Psoas muscle (tissue), 8 donors: ENCODE results near the gene BMP8A. TPM values are rescaled to one million over a fixed set of nuclear protein-coding genes. Genes with fewer than 3 reads are reported as not detected.

ENCODE experiments used
- ATAC-seq, 4 donors: fragments of 200-7000 bp; cut with Tn5 transposase; one replicate each; pipeline ENCODE4 v1.9.1; 2020; ENCODE audit warnings: moderate library complexity in 3 of 4, mild to moderate bottlenecking in 2 of 4
- DNase-seq, 2 donors: peaks; one replicate each; pipeline ENCODE4 v3.0.0-alpha.2; 2020
- H3K27ac ChIP-seq: fragments of 200-600 bp; one replicate; pipeline ENCODE4 v1.8.0; 2022
- H3K27me3 ChIP-seq, 3 donors: fragments of 200-600 bp in 1 of 3; one replicate each; pipeline versions ENCODE4 v1.6.1 to v1.8.0; 2013 to 2022; ENCODE audit warnings: low read length in 2 of 3, mild to moderate bottlenecking in 2 of 3, moderate library complexity in 1 of 3; ENCODE audit not compliant: insufficient read depth in 3 of 3
- H3K36me3 ChIP-seq, 2 donors: fragments of 200-600 bp in 1 of 2; one replicate each; pipeline versions ENCODE4 v1.6.1 to v1.8.0; 2013 to 2022; ENCODE audit warnings: low read depth in 1 of 2, mild to moderate bottlenecking in 1 of 2, moderate library complexity in 1 of 2; ENCODE audit not compliant: insufficient read depth in 1 of 2
- H3K4me1 ChIP-seq: fragments of 200-600 bp; one replicate; pipeline ENCODE4 v1.8.0; 2022
- H3K4me3 ChIP-seq: fragments of 200-600 bp; one replicate; pipeline ENCODE4 v1.8.0; 2022; ENCODE audit warnings: mild to moderate bottlenecking
- H3K9me3 ChIP-seq: fragments of 200-600 bp; one replicate; pipeline ENCODE4 v1.8.0; 2022
- CTCF ChIP-seq: fragments of 200-600 bp; IDR thresholded peaks from one replicate; pipeline ENCODE4 v1.8.0; 2022; ENCODE audit warnings: antibody characterized with exemption
- WGBS, 3 donors: extraction: QIAGEN DNeasy Blood & Tissue Kit; methylation state at CpG; one replicate each; pipeline versions ENCODE4 v1.1.6 to v1.1.7; 2013; 5-methylcytosine and 5-hydroxymethylcytosine counted together
- intact Hi-C, 2 donors: fragments of 100-400 bp; cut with DNase I; formaldehyde crosslinking; loops; one replicate each; pipeline versions ENCODE4 v1.11.0 to v1.14.2; 2022
- polyA plus RNA-seq, 3 donors: library from polyadenylated mRNA; stranded (reverse); fragments of 200-250 nt; gene quantifications; one replicate each; pipeline ENCODE4 v1.2.3, GENCODE V29; 2013
- total RNA-seq, 4 donors: library from RNA; stranded (reverse); fragmentation: NEBNext Ultra II Directional in 2 of 4; extraction: Animal tissue kit (Norgen Biotek cat#: 25700) in 2 of 4; gene quantifications; one replicate each; pipeline versions ENCODE4 v1.2.1 to v1.2.4, GENCODE V29; 2021 to 2023
- donor health status: healthy with polysubstance abuse.
- donor health status: DM: no; HTN: no; CAD: no; lungs with moderate emphysema.
- donor health status: Bipolar disorder and iron deficiency.
- donor health status: healthy.
- donor health status: DM: yes; HTN: yes; CAD: no.
- donor health status: DM: no; HTN: no; CAD: no.
- donor health status: DM: no; HTN: no; CAD: no.
- donor health status: DM: yes; HTN: yes; CAD: no.

Gene BMP8A
- total and polyA plus RNA-seq, 7 donors: 0.04 TPM; not detected in 6

GRCh38 chr1:39561279-39561678, 69.8 kb downstream of the BMP8A start:
- H3K4me1 ChIP-seq: no peaks in the 10 kb centered on the region
- no peak for TF ChIP-seq CTCF
- no peak overlapping the region for H3K27ac ChIP-seq
- no peak overlapping the region for H3K4me3 ChIP-seq
- H3K27me3 ChIP-seq: no peaks in the 10 kb centered on the region
- DNase-seq (no peak), ATAC-seq (no peak)
- intact Hi-C loops: no loop called here
- H3K9me3 ChIP-seq: no peaks in the 10 kb centered on the region
- WGBS, 3 donors: 87 to 90% (median 89%) methylated on average over 1 of the region's 1 CpG
- peaks cover 24 to 89% of the 10 kb centered on the region in 2 donors for H3K36me3 ChIP-seq

GRCh38 chr1:39562886-39563285, 71.5 kb downstream of the BMP8A start:
- Histone ChIP-seq H3K27ac (no peak overlapping the region), H3K4me1 (peaks cover 8% of the 10 kb centered on the region), H3K9me3 (no peaks in the 10 kb centered on the region), H3K4me3 (no peak overlapping the region), H3K36me3 (peaks cover 35 to 98% of the 10 kb centered on the region in 2 donors), H3K27me3 (no peaks in the 10 kb centered on the region)
- ATAC-seq: no peak
- no peak for DNase-seq
- no peak for TF ChIP-seq CTCF
- intact Hi-C loops: no loop called here
- 80 to 91% (median 85%) methylated on average over 3 of the region's 3 CpGs for WGBS, 3 donors

- Histone ChIP-seq H3K36me3 (peaks cover 36 to 100% of the 10 kb centered on the region in 2 donors), H3K4me3 (no peak overlapping the region), H3K27ac (no peak overlapping the region), H3K27me3 (no peaks in the 10 kb centered on the region), H3K9me3 (no peaks in the 10 kb centered on the region), H3K4me1 (peaks cover 8% of the 10 kb centered on the region)
- DNase-seq: no peak
- intact Hi-C loops: no loop called here
- 84 to 92% (median 87%) methylated on average over 15 of the region's 15 CpGs for WGBS, 3 donors
- no peak for TF ChIP-seq CTCF
- ATAC-seq: peak in 1 of 4 donors; percentile 15
These were observed 72.2 kb downstream of the BMP8A start for GRCh38 chr1:39563669-39564068.

- 53 to 66% (median 66%) methylated on average over 7 of the region's 7 CpGs for WGBS, 3 donors
- no peaks in the 10 kb centered on the region for H3K9me3 ChIP-seq
- peaks cover 8% of the 10 kb centered on the region for H3K4me1 ChIP-seq
- H3K36me3 ChIP-seq: peaks cover 40 to 100% of the 10 kb centered on the region in 2 donors
- no peak overlapping the region for H3K4me3 ChIP-seq
- DNase-seq: no peak
- TF ChIP-seq CTCF: no peak
- no peak overlapping the region for H3K27ac ChIP-seq
- ATAC-seq: peak in 3 of 4 donors; percentile 20 to 28 (median 27)
- intact Hi-C loops: no loop called here
- H3K27me3 ChIP-seq: no peaks in the 10 kb centered on the region
These were observed 72.9 kb downstream of the BMP8A start for GRCh38 chr1:39564340-39564739.

- no peak for ATAC-seq
- H3K27me3 ChIP-seq: no peaks in the 10 kb centered on the region
- WGBS, 3 donors: 71 to 84% (median 76%) methylated on average over 6 of the region's 6 CpGs
- no peak for TF ChIP-seq CTCF
- H3K9me3 ChIP-seq: no peaks in the 10 kb centered on the region
- no peak overlapping the region for H3K4me3 ChIP-seq
- no peak overlapping the region for H3K27ac ChIP-seq
- intact Hi-C loops: no loop called here
- peaks cover 46 to 100% of the 10 kb centered on the region in 2 donors for H3K36me3 ChIP-seq
- peaks cover 8% of the 10 kb centered on the region for H3K4me1 ChIP-seq
- no peak for DNase-seq
These were observed 73.5 kb downstream of the BMP8A start for GRCh38 chr1:39564941-39565340.
